SU-DHL-6 (cell line): Measurements from ENCODE around the gene PALLD.

ENCODE experiments used
- CTCF ChIP-seq: fragments of 200-600 bp; sonication (generic); IDR thresholded peaks from one replicate; pipeline ENCODE4 v1.5.1; 2017; ENCODE audit warnings: antibody characterized with exemption, mild to moderate bottlenecking, low read length, moderate library complexity; ENCODE audit not compliant: insufficient read depth, poor library complexity, severe bottlenecking
- EZH2phosphoT487 ChIP-seq: fragments of 200-600 bp; sonication (generic), shearing (Covaris generic); conservative IDR thresholded peaks from 2 replicates; pipeline ENCODE4 v1.6.1; 2018; ENCODE audit warnings: mild to moderate bottlenecking, antibody characterized with exemption, low read length, moderate library complexity, mixed read lengths

GRCh38 chr4:168743601-168744000 is 246.7 kb downstream of the PALLD start:
- TF ChIP-seq CTCF (no peak), EZH2phosphoT487 (no peak)
